GM12872 (cell line): Measurements from ENCODE around the gene GLYATL2.

Experiments
- CTCF ChIP-seq: IDR thresholded peaks from 3 replicates; pipeline ENCODE4 v1.5.1; 2011; ENCODE audit warnings: low read depth, mild to moderate bottlenecking, low read length, moderate library complexity; ENCODE audit not compliant: insufficient read depth

Gene GLYATL2

GRCh38 chr11:58866788-58867187 lies 22.3 kb upstream of the GLYATL2 start:
- TF ChIP-seq CTCF, result no peak

GRCh38 chr11:58864335-58864734 lies 19.8 kb upstream of the GLYATL2 start:
- TF ChIP-seq CTCF, result no peak

- TF ChIP-seq CTCF, result no peak
These were observed 19.2 kb upstream of the GLYATL2 start for GRCh38 chr11:58863697-58864096.

- TF ChIP-seq CTCF, result no peak
These were observed 17.0 kb upstream of the GLYATL2 start for GRCh38 chr11:58861533-58861932.

- no peak for TF ChIP-seq CTCF
These were observed 12.3 kb upstream of the GLYATL2 start for GRCh38 chr11:58856806-58857205.

GRCh38 chr11:58845386-58845785 lies 882 bp upstream of the GLYATL2 start:
- TF ChIP-seq CTCF, result no peak

GRCh38 chr11:58837707-58838388 lies 6.7 kb downstream of the GLYATL2 start:
- no peak for TF ChIP-seq CTCF

GRCh38 chr11:58832056-58832645 lies 12.4 kb downstream of the GLYATL2 start:
- no peak for TF ChIP-seq CTCF
